ENCODE measurements around the gene ZNF710. TPM values are rescaled to one million over a fixed set of nuclear protein-coding genes. Genes with fewer than 3 reads are reported as not detected.

Gene ZNF710
- total and polyA plus RNA-seq, 9 of the 15 experiments (the other 6 are each of a cell fraction or from before 2014, with no cell fraction given): 0.56 to 14.2 (median 5.2) TPM

DNA sequence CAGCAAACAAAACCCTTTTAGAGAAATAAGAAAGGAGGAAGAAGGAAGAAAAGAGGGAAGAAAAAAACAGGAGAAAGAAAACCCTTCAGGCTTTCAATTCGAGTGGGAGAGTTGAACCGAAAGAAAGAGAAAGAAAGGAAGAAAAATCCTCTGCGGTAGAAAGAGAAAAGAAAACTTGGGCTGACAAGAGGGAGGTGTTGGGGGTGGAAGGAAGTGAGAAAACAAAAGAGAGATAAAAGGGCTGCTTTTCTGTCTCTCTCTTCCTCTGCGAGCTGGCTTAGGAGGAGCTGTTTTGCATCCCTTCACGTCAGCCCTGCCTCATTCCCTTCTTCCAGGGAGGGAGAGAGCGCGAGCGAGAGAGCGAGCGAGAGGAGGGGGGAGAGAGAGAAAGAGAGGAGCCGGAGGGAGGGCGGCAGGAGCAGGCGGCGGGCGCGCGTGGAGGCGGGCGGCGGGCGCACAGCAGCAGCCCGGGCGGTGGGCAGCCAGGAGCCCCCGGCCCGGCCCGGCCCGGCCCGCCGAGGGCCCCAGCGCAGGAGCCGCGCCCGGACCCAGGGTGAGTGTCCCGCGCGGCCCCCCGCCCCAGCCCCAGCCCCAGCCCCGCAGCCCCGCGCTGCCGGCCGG, at the start of gene ZNF710 (continued):
- TF ChIP-seq RBM34 (IDR thresholded peaks at IDR 0.05; ENCODE audit: borderline replicate concordance, insufficient read depth, low read length): no peak
- peak; percentile 36 for TF ChIP-seq POLR2B (IDR thresholded peaks at IDR 0.05; ENCODE audit: low read depth, partially characterized antibody)
- TF ChIP-seq, protein P1, sequence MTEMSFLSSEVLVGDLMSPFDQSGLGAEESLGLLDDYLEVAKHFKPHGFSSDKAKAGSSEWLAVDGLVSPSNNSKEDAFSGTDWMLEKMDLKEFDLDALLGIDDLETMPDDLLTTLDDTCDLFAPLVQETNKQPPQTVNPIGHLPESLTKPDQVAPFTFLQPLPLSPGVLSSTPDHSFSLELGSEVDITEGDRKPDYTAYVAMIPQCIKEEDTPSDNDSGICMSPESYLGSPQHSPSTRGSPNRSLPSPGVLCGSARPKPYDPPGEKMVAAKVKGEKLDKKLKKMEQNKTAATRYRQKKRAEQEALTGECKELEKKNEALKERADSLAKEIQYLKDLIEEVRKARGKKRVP (CRISPR knock-in tag; IDR thresholded peaks at IDR 0.05): no peak
- TF ChIP-seq, protein P2, sequence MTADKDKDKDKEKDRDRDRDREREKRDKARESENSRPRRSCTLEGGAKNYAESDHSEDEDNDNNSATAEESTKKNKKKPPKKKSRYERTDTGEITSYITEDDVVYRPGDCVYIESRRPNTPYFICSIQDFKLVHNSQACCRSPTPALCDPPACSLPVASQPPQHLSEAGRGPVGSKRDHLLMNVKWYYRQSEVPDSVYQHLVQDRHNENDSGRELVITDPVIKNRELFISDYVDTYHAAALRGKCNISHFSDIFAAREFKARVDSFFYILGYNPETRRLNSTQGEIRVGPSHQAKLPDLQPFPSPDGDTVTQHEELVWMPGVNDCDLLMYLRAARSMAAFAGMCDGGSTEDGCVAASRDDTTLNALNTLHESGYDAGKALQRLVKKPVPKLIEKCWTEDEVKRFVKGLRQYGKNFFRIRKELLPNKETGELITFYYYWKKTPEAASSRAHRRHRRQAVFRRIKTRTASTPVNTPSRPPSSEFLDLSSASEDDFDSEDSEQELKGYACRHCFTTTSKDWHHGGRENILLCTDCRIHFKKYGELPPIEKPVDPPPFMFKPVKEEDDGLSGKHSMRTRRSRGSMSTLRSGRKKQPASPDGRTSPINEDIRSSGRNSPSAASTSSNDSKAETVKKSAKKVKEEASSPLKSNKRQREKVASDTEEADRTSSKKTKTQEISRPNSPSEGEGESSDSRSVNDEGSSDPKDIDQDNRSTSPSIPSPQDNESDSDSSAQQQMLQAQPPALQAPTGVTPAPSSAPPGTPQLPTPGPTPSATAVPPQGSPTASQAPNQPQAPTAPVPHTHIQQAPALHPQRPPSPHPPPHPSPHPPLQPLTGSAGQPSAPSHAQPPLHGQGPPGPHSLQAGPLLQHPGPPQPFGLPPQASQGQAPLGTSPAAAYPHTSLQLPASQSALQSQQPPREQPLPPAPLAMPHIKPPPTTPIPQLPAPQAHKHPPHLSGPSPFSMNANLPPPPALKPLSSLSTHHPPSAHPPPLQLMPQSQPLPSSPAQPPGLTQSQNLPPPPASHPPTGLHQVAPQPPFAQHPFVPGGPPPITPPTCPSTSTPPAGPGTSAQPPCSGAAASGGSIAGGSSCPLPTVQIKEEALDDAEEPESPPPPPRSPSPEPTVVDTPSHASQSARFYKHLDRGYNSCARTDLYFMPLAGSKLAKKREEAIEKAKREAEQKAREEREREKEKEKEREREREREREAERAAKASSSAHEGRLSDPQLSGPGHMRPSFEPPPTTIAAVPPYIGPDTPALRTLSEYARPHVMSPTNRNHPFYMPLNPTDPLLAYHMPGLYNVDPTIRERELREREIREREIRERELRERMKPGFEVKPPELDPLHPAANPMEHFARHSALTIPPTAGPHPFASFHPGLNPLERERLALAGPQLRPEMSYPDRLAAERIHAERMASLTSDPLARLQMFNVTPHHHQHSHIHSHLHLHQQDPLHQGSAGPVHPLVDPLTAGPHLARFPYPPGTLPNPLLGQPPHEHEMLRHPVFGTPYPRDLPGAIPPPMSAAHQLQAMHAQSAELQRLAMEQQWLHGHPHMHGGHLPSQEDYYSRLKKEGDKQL (CRISPR knock-in tag; IDR thresholded peaks at IDR 0.05; ENCODE audit: borderline replicate concordance): no peak
- peak; percentile 69; the same call in 1 of the 2 replicates for TF ChIP-seq SMARCE1 (IDR thresholded peaks at IDR 0.05)
- no peak for TF ChIP-seq ILK (tag; IDR thresholded peaks at IDR 0.05; ENCODE audit: borderline replicate concordance, low read depth)
- TF ChIP-seq, protein P3, sequence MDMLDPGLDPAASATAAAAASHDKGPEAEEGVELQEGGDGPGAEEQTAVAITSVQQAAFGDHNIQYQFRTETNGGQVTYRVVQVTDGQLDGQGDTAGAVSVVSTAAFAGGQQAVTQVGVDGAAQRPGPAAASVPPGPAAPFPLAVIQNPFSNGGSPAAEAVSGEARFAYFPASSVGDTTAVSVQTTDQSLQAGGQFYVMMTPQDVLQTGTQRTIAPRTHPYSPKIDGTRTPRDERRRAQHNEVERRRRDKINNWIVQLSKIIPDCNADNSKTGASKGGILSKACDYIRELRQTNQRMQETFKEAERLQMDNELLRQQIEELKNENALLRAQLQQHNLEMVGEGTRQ (CRISPR knock-in tag; IDR thresholded peaks at IDR 0.05): no peak
- TF ChIP-seq ZNF75A (CRISPR knock-in tag; IDR thresholded peaks at IDR 0.05): no peak
- TF ChIP-seq DIDO1 (tag; IDR thresholded peaks at IDR 0.05; ENCODE audit: low read depth): no peak
- no peak for TF ChIP-seq KAT7 (CRISPR knock-in tag; IDR thresholded peaks at IDR 0.05; ENCODE audit: borderline replicate concordance)
- no peak for TF ChIP-seq POLR2AphosphoS5 (IDR thresholded peaks at IDR 0.05; ENCODE audit: control insufficient read depth, insufficient read depth, low read depth, low read length)
- TF ChIP-seq, protein P4, sequence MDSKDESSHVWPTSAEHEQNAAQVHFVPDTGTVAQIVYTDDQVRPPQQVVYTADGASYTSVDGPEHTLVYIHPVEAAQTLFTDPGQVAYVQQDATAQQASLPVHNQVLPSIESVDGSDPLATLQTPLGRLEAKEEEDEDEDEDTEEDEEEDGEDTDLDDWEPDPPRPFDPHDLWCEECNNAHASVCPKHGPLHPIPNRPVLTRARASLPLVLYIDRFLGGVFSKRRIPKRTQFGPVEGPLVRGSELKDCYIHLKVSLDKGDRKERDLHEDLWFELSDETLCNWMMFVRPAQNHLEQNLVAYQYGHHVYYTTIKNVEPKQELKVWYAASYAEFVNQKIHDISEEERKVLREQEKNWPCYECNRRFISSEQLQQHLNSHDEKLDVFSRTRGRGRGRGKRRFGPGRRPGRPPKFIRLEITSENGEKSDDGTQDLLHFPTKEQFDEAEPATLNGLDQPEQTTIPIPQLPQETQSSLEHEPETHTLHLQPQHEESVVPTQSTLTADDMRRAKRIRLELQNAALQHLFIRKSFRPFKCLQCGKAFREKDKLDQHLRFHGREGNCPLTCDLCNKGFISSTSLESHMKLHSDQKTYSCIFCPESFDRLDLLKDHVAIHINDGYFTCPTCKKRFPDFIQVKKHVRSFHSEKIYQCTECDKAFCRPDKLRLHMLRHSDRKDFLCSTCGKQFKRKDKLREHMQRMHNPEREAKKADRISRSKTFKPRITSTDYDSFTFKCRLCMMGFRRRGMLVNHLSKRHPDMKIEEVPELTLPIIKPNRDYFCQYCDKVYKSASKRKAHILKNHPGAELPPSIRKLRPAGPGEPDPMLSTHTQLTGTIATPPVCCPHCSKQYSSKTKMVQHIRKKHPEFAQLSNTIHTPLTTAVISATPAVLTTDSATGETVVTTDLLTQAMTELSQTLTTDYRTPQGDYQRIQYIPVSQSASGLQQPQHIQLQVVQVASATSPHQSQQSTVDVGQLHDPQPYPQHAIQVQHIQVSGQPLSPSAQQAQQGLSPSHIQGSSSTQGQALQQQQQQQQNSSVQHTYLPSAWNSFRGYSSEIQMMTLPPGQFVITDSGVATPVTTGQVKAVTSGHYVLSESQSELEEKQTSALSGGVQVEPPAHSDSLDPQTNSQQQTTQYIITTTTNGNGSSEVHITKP (IDR thresholded peaks at IDR 0.05; ENCODE audit: partially characterized antibody): no peak
- no peak for TF ChIP-seq ZNF253 (CRISPR knock-in tag; conservative IDR thresholded peaks at IDR 0.05)

All from K562 (cell line).